Right renal cortex interstitium (tissue), 3 donors: ENCODE results near the gene MAP1LC3B2. TPM values are rescaled to one million over a fixed set of nuclear protein-coding genes. Genes with fewer than 3 reads are reported as not detected.

Experiments used
- DNase-seq, 3 donors: peaks; one replicate each; pipeline ENCODE4 v3.0.0-alpha.2; 2013; ENCODE audit warnings: low read depth in 3 of 3, low spot score in 2 of 3
- polyA plus RNA-seq, 3 donors: library from polyadenylated mRNA; unstranded; fragments of 120-200 nt; gene quantifications; one replicate each; pipeline ENCODE4 v1.2.1, GENCODE V29; 2013; ENCODE audit not compliant: insufficient read length in 3 of 3

Gene MAP1LC3B2
- polyA plus RNA-seq, result 1 to 10 TPM; 4.7 to 7.9 (median 5.1) TPM

GRCh38 chr12:116559162-116559935 is at the start of gene MAP1LC3B2:
Gene MAP1LC3B2, plus strand, starts transcription at chr12:116559381. Its CDS starts 16,562 bp downstream, at chr12:116575943.
- DNase-seq, result no peak

DNA sequence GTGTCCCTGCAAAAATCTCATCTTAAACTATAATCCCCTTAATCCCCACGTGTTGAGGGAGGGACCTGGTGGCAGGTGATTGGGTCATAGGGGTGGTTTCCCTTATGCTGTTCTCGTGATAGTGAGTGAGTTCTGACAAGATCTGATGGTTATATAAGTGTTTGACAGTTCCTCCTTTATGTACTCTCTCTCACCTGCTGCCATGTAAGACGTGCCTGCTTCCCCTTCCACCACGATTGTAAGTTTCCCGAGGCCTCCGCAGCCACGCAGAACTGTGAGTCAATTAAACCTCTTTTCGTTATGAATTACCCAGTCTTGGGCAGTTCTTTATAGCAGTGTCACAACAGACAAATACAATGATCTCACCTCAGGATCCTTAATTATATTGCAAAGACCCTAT is 45.2 kb upstream of the MAP1LC3B2 start:
- no peak for DNase-seq

- DNase-seq, result no peak
These were observed 43.5 kb upstream of the MAP1LC3B2 start for GRCh38 chr12:116515684-116516083.

- no peak for DNase-seq
These were observed 42.5 kb upstream of the MAP1LC3B2 start for GRCh38 chr12:116516657-116517056.

DNA sequence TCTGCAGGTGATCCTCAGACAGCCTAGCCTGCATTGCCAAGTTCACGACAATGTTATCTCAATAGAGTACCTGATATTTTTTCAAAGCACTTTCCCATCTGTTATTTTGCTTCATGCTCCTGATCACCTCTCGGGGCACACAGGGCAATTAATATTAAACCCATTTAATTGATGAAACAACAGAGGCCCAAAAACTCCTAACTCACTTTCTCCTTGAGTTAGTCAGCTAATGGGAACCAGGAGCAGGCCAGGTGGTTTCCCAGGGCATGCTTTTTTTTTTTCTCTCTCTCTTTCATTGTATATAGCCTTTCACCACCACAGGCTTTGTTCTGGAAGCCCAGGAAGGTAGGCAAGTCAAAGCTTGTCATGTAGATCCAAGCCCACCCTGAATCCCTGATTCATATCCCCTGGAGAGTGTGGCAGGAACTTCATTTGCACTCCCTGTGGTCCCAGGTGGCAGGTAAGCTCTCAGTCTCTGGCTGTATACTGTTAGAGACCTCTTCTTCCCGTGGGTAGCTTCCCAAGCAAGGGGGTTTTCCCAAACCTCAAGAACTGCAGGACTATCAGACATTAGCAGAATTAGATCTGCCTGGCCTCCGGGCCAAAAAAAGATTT is 41.6 kb upstream of the MAP1LC3B2 start:
- DNase-seq, result no peak

GRCh38 chr12:116520225-116520760 is 38.9 kb upstream of the MAP1LC3B2 start:
- DNase-seq, result no peak

DNA sequence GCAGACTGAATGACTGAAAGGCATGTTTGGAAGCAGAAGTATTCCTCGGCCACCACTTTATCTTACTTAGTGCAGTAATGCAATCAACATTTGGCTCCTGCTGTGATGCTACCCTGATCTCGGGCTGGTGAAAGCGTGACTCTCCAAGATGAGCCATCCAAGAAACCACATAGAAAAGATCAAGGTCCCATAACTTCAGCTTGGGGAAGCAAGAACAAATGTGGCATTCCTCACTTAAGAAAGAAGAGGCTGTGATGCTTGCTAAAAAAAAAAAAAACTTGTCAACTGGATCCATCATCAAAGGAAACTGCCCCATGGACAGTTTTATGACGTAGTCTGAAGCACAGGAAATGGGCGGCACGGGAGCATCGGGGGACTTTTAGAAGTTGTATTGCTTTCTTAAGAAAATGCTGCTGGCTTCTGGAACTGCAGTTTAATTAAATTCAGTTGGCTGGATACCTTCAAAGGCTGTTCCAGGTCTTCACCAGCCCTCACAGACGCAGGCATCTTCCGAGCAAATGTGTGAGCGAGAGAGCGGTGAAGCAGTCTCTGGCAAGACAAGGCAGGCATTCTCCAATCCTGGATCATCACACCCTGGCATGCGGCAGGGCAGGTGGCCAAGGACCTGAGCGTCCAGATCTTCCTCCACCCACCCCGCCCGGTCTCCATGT is 38.2 kb upstream of the MAP1LC3B2 start:
- DNase-seq, result no peak

- no peak for DNase-seq
These were observed 34.9 kb upstream of the MAP1LC3B2 start for GRCh38 chr12:116524311-116524710.

DNA sequence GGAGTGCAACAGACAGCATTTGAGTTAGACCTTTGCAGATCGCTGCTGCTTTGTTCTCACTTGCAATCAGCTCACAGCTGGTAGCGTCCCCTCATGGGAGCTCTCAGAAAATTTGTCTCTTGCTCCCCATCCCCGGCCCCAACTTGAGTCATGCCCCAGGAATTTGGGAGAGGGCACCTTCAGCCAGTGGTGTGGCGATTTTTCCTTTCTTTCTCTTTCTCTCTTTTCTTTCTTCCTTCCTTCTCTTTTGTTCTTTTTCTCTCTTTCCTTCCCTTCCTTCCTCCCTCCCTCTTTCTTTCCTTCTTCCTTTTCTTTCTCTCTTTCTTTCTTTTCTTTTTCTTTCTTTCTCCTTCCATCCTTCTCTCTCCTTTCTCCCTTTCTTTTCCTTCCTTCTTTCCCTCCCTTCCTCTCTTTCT is 34.2 kb upstream of the MAP1LC3B2 start:
- DNase-seq, result no peak

DNA sequence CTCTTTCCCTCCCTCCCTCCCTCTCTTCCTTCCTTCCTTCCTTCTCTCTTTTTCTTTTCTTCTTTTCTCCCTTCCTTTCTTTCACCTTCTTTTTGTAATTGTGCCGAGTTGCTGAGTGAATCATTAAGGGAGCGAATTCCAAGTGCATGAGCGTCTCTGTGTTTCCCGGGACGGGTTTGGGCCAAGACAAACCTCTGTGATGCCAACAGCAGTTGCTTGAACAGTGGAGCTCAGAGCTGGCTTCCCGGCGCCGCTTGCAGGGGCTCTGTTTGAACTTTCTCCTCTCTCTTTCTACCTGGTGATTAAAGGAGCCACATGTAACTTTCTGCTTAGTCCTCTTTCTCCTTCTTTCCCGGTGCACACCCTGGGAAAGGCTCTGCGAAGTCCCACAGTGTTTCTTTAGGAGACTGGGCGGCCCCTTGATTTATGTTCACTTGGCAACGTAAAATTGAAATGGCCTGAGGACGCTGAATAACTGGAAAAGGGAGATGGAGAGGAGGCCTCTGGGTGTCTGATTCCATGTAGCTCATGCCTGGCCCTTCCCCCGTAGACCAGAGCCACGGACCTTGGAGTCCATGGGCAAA is 33.7 kb upstream of the MAP1LC3B2 start:
- DNase-seq, result no peak

DNA sequence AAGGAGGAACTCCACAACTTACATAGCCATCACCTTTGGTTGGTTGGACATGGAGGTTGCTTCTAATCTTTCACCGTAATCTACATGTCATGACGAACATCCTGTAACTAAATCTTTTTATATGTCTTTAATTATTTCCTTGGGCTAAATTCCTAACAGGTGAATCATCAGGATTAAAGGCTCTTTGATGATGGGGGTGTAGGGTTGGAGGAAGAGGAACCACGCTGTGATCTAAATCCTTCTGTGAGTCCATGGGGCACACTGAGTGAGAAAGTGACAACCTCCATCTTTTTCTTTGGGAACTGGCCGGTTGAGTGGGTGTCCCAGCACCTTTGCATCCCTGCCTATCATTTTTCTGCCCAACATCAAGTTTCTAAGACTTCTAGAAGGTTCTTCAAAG is 31.1 kb upstream of the MAP1LC3B2 start:
- no peak for DNase-seq

GRCh38 chr12:116528498-116528897 is 30.7 kb upstream of the MAP1LC3B2 start:
- DNase-seq, result no peak

- no peak for DNase-seq
These were observed 30.1 kb upstream of the MAP1LC3B2 start for GRCh38 chr12:116529048-116529447.

GRCh38 chr12:116529686-116530085 is 29.5 kb upstream of the MAP1LC3B2 start:
- no peak for DNase-seq

DNA sequence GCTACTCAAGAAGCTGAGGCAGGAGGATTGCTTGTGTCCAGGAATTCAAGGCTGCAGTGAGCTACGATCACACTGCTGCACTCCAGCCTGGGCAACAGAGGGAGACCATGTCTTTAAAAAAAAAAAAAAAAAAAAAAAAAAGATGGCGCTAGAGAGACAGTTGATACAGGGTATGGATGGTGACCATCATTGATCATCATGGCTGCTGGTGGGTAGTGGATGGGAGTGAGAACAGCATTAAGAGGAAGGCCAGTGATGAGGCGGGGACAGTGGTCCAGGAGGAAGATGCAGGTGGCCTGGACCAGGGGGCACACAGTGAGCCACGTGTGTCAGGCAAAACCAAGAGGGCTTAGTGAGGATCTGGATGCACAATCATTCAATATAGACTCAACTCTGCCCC is 26.8 kb upstream of the MAP1LC3B2 start:
- DNase-seq, result no peak

DNA sequence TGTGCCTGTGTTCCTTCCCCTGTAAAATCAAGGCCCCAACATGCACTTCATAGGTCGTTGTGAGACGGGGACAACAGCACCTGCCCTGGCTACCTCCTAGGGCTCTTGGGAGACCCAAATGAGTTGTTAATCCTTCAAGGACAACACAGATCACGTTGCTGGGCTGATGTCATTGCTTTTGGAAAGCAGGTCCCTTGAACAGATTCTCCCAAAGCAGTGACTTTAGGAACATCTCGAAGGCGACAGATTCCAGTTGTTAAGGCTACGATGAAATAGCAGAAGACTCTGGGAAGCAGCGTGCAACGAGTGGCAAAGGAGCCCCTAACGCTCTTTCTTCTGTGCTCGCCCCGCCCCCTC is 26.2 kb upstream of the MAP1LC3B2 start:
- no peak for DNase-seq

DNA sequence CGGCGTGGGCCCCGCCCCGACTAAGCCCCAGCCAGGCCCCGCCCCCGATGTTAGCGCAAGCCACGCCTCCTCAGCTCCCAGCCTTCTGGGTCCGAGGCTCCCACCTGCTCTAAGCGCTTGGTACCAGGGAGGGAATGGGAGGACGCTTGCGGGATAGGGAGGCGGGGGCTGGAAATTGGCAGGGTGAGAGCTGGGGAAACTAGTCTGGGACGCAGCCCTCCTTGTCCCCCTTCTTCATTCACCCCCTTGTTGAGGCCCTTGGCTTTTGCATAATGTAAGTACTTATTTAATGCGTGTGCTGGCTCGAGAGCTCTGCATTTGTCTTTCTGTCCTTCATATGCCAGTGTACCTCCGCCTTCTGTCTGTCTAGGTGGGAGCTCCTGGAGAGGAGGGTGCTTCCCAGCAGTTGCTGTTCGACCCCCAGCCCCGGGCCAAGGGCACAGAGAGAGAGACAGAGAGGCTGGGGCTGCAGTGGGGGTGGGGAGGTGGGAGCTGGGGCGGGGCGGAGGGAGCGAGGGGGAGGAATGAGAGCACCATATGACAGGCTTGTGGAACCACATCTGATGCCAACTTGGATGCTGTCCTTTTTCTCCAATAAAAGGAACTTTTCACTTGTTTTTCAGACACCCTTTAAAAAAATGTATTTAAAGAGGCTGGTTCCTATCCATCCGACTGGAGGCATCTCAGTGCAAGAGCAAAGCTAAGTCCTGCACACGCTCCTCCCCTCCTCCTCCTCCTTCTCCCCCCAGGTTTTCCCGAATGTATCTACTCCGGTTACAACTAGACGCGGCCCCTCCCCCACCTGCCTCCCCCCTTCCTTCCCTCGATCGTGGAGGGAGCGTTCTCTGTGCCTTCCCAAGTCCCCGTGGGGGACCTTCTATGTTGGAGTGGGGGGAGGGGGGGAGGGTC is 25.6 kb upstream of the MAP1LC3B2 start:
- peak; percentile 70 to 81 (median 78) for DNase-seq

- no peak for DNase-seq
These were observed 24.7 kb upstream of the MAP1LC3B2 start for GRCh38 chr12:116534311-116535121.

- no peak for DNase-seq
These were observed 23.9 kb upstream of the MAP1LC3B2 start for GRCh38 chr12:116535241-116535640.
